Measurements from ENCODE around the gene ZCCHC24. TPM values are rescaled to one million over a fixed set of nuclear protein-coding genes. Genes with fewer than 3 reads are reported as not detected.

ZCCHC24 gene
- total and polyA plus RNA-seq, 12 donors: 5.8 to 49.0 (median 24.8) TPM

- peak overlapping the region in 3 of 5 donors; percentile 6 to 70 (median 12) for H3K27ac ChIP-seq
- H3K9me3 ChIP-seq (replicated peaks in 1 of 3): no peaks in the 10 kb centered on the region
- no peak for TF ChIP-seq CTCF (IDR thresholded peaks at IDR 0.05)
- no peak for TF ChIP-seq POLR2A (IDR thresholded peaks at IDR 0.05)
- H3K27me3 ChIP-seq: no peaks in the 10 kb centered on the region
- intact Hi-C loops (cut with DNase I): no loop called here
- no peaks in the 10 kb centered on the region for H3K36me3 ChIP-seq (replicated peaks in 1 of 2)
- DNase-seq: no peak
- H3K4me1 ChIP-seq (replicated peaks in 1 of 2): peaks cover 0 to 9% of the 10 kb centered on the region in 2 donors
- H3K4me3 ChIP-seq: no peak overlapping the region
- 65 to 71% (median 65%) methylated on average over 3 of the region's 3 CpGs for WGBS, 4 donors
These were observed 37.9 kb upstream of the ZCCHC24 start for GRCh38 chr10:79483299-79483698.

- H3K9me3 ChIP-seq (replicated peaks in 1 of 3): no peaks in the 10 kb centered on the region
- 64 to 87% (median 77%) methylated on average over 4 of the region's 4 CpGs for WGBS, 4 donors
- no peak for DNase-seq
- H3K27ac ChIP-seq: peak overlapping the region in 1 of 5 donors; percentile 2
- intact Hi-C loops (cut with DNase I): no loop called here
- no peaks in the 10 kb centered on the region for H3K36me3 ChIP-seq (replicated peaks in 1 of 2)
- no peaks in the 10 kb centered on the region for H3K27me3 ChIP-seq
- TF ChIP-seq CTCF (IDR thresholded peaks at IDR 0.05): no peak
- no peak for TF ChIP-seq POLR2A (IDR thresholded peaks at IDR 0.05)
- peaks cover 0 to 5% of the 10 kb centered on the region in 2 donors for H3K4me1 ChIP-seq (replicated peaks in 1 of 2)
- H3K4me3 ChIP-seq: no peak overlapping the region
These were observed 37.3 kb upstream of the ZCCHC24 start for GRCh38 chr10:79482741-79483140.

- no peak overlapping the region for H3K4me3 ChIP-seq
- no peaks in the 10 kb centered on the region for H3K36me3 ChIP-seq (replicated peaks in 1 of 2)
- DNase-seq: no peak
- intact Hi-C loops (cut with DNase I): no loop called here
- H3K4me1 ChIP-seq (replicated peaks in 1 of 2): peaks cover 0 to under 1% of the 10 kb centered on the region in 2 donors
- H3K9me3 ChIP-seq (replicated peaks in 1 of 3): no peaks in the 10 kb centered on the region
- 89 to 96% (median 94%) methylated on average over 1 of the region's 1 CpG for WGBS, 4 donors
- no peak overlapping the region for H3K27ac ChIP-seq
- no peak for TF ChIP-seq CTCF (IDR thresholded peaks at IDR 0.05)
- no peak for TF ChIP-seq POLR2A (IDR thresholded peaks at IDR 0.05)
- no peaks in the 10 kb centered on the region for H3K27me3 ChIP-seq
These were observed 36.9 kb upstream of the ZCCHC24 start for GRCh38 chr10:79482304-79482703.

GRCh38 chr10:79479283-79479909 lies 34.0 kb upstream of the ZCCHC24 start:
- 70 to 81% (median 72%) methylated on average over 3 of the region's 3 CpGs for WGBS, 4 donors
- no peaks in the 10 kb centered on the region for H3K9me3 ChIP-seq (replicated peaks in 1 of 3)
- H3K27ac ChIP-seq: no peak overlapping the region
- H3K36me3 ChIP-seq (replicated peaks in 1 of 2): no peaks in the 10 kb centered on the region
- intact Hi-C loops (cut with DNase I): no loop called here
- no peak for DNase-seq
- no peaks in the 10 kb centered on the region for H3K27me3 ChIP-seq
- no peak for TF ChIP-seq CTCF (IDR thresholded peaks at IDR 0.05)
- TF ChIP-seq POLR2A (IDR thresholded peaks at IDR 0.05): no peak
- no peak overlapping the region for H3K4me3 ChIP-seq
- no peaks in the 10 kb centered on the region for H3K4me1 ChIP-seq (replicated peaks in 1 of 2)
